Spleen (tissue), 7 donors: ENCODE data around the gene TMTC2.

Source experiments
- POLR2AphosphoS5 ChIP-seq, 3 donors: sonication (generic); formaldehyde crosslinking; IDR thresholded peaks; one replicate each; pipeline ENCODE4 v1.5.1; 2017; ENCODE audit warnings: antibody characterized with exemption in 3 of 3
- TF ChIP-seq, protein P1 (sequence below), 11 experiments: fragments of 200-600 bp in 7 of 11; fragments of 450-650 bp in 4 of 11; sonication (generic) in 4 of 11; IDR thresholded peaks in 8 of 11; conservative IDR thresholded peaks in 3 of 11; 1 replicate in 7 of 11; 2 replicates in 4 of 11; pipeline versions ENCODE4 v1.4.0 to v1.8.0; 2016 to 2021; ENCODE audit warnings: antibody characterized with exemption in 11 of 11, inconsistent platforms in 4 of 11, mild to moderate bottlenecking in 1 of 11
- donor health status: DM: no; HTN: no; CAD: no; lungs with moderate emphysema.
- donor health status: DM: no; HTN: no; CAD: no.
- donor health status: DM: no; HTN: no; CAD: no.

GRCh38 chr12:83156815-83157214 lies 470.1 kb downstream of the TMTC2 start:
- TF ChIP-seq, protein P1, sequence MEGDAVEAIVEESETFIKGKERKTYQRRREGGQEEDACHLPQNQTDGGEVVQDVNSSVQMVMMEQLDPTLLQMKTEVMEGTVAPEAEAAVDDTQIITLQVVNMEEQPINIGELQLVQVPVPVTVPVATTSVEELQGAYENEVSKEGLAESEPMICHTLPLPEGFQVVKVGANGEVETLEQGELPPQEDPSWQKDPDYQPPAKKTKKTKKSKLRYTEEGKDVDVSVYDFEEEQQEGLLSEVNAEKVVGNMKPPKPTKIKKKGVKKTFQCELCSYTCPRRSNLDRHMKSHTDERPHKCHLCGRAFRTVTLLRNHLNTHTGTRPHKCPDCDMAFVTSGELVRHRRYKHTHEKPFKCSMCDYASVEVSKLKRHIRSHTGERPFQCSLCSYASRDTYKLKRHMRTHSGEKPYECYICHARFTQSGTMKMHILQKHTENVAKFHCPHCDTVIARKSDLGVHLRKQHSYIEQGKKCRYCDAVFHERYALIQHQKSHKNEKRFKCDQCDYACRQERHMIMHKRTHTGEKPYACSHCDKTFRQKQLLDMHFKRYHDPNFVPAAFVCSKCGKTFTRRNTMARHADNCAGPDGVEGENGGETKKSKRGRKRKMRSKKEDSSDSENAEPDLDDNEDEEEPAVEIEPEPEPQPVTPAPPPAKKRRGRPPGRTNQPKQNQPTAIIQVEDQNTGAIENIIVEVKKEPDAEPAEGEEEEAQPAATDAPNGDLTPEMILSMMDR (IDR thresholded peaks at IDR 0.05 in 8 of 11, conservative IDR thresholded peaks at IDR 0.05 in 3 of 11): no peak
- no peak for TF ChIP-seq POLR2AphosphoS5 (IDR thresholded peaks at IDR 0.05)
